SK-N-SH treated with all-trans-retinoic acid at 6 μM for 48 hours (cell line): ENCODE measurements around the gene RNF168.

Experiments used
- RARB ChIP-seq: fragments of 250-450 bp; sonication (Bioruptor Pico); IDR thresholded peaks from 2 replicates; pipeline ENCODE4 v1.8.0; 2021; ENCODE audit warnings: mild to moderate bottlenecking, moderate library complexity
- SNAI2 ChIP-seq: fragments of 250-450 bp; sonication (Bioruptor Pico); IDR thresholded peaks from 2 replicates; pipeline ENCODE4 v1.5.0; 2020; ENCODE audit warnings: mild to moderate bottlenecking, moderate library complexity
- TOX ChIP-seq: fragments of 250-450 bp; sonication (Bioruptor Pico); IDR thresholded peaks from 2 replicates; pipeline ENCODE4 v1.8.0; 2021; ENCODE audit warnings: mild to moderate bottlenecking, moderate library complexity, borderline replicate concordance
- ZC3H10 ChIP-seq: fragments of 250-450 bp; sonication (Bioruptor Pico); IDR thresholded peaks from 2 replicates; pipeline ENCODE4 v1.5.1; 2021; ENCODE audit warnings: mild to moderate bottlenecking, moderate library complexity
- ZFP3 ChIP-seq: fragments of 250-450 bp; sonication (Bioruptor Pico); IDR thresholded peaks from 2 replicates; pipeline ENCODE4 v1.5.0; 2020; ENCODE audit warnings: mild to moderate bottlenecking, moderate library complexity
- ZNF565 ChIP-seq: fragments of 450-650 bp; formaldehyde crosslinking; conservative IDR thresholded peaks from 2 replicates; pipeline ENCODE4 v1.5.0; 2020; ENCODE audit warnings: low read depth, mild to moderate bottlenecking, moderate library complexity
- ZNF70 ChIP-seq: fragments of 450-650 bp; formaldehyde crosslinking; IDR thresholded peaks from 2 replicates; pipeline ENCODE4 v1.5.0; 2020; ENCODE audit warnings: mild to moderate bottlenecking, moderate library complexity
- TF ChIP-seq, protein P1 (sequence below): fragments of 250-450 bp; sonication (Bioruptor Pico); IDR thresholded peaks from 2 replicates; pipeline ENCODE4 v1.5.1; 2020; ENCODE audit warnings: low read depth, mild to moderate bottlenecking, moderate library complexity
- TF ChIP-seq, protein P2 (sequence below): fragments of 250-450 bp; sonication (Bioruptor Pico); IDR thresholded peaks from 2 replicates; pipeline ENCODE4 v1.8.0; 2020; ENCODE audit warnings: mild to moderate bottlenecking, moderate library complexity, borderline replicate concordance

DNA sequence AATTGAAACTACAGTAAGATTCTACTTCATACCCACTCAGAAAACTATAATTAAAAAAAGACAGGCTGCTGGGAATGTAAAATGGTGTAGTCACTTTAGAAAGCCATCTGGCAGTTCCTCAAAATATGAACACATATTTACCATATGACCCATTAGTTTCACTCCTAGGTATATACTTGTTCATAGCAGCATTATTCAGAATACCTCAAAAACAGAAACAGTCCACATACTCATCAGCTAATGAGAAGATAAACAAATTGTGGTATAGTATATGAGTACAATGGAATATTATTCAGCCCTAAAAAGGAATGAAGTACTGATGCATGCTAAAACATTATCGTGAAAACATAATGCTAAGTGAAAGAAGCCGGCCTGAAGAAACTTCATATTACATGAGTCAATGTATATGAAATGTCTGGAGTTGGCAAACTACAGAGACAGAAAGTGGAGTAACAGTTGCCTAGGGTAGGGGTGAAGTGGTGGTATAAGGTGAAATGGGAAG, 41.0 kb upstream of the RNF168 start:
- TF ChIP-seq ZFP3: no peak
- TF ChIP-seq ZNF70 (CRISPR knock-in tag): no peak
- no peak for TF ChIP-seq ZNF565 (CRISPR knock-in tag)
- TF ChIP-seq, protein P1, sequence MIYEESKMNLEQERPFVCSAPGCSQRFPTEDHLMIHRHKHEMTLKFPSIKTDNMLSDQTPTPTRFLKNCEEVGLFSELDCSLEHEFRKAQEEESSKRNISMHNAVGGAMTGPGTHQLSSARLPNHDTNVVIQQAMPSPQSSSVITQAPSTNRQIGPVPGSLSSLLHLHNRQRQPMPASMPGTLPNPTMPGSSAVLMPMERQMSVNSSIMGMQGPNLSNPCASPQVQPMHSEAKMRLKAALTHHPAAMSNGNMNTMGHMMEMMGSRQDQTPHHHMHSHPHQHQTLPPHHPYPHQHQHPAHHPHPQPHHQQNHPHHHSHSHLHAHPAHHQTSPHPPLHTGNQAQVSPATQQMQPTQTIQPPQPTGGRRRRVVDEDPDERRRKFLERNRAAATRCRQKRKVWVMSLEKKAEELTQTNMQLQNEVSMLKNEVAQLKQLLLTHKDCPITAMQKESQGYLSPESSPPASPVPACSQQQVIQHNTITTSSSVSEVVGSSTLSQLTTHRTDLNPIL (CRISPR knock-in tag): no peak
- no peak for TF ChIP-seq SNAI2
- TF ChIP-seq, protein P2, sequence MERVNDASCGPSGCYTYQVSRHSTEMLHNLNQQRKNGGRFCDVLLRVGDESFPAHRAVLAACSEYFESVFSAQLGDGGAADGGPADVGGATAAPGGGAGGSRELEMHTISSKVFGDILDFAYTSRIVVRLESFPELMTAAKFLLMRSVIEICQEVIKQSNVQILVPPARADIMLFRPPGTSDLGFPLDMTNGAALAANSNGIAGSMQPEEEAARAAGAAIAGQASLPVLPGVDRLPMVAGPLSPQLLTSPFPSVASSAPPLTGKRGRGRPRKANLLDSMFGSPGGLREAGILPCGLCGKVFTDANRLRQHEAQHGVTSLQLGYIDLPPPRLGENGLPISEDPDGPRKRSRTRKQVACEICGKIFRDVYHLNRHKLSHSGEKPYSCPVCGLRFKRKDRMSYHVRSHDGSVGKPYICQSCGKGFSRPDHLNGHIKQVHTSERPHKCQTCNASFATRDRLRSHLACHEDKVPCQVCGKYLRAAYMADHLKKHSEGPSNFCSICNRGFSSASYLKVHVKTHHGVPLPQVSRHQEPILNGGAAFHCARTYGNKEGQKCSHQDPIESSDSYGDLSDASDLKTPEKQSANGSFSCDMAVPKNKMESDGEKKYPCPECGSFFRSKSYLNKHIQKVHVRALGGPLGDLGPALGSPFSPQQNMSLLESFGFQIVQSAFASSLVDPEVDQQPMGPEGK: no peak
- no peak for TF ChIP-seq RARB
- TF ChIP-seq ZC3H10 (CRISPR knock-in tag): no peak
- TF ChIP-seq TOX: no peak
